Esophagus squamous epithelium (tissue), 5 donors: ENCODE data around the gene ALDH3B1. TPM values are rescaled to one million over a fixed set of nuclear protein-coding genes. Genes with fewer than 3 reads are reported as not detected.

ENCODE experiments used
- DNase-seq: peaks from one replicate; lab custom pipeline; 2025; lab: John Stamatoyannopoulos, UW
- H3K27ac ChIP-seq, 4 donors: fragments of 200-600 bp; sonication (generic); one replicate each; pipeline ENCODE4 v1.5.1; 2016 to 2019; ENCODE audit warnings: mild to moderate bottlenecking in 1 of 4
- H3K27me3 ChIP-seq, 4 donors: fragments of 200-600 bp; sonication (generic); 1 replicate in 3 of 4; 2 replicates in 1 of 4; pipeline versions ENCODE4 v1.5.1 to v1.6.0; 2017 to 2021; ENCODE audit warnings: antibody characterized with exemption in 1 of 4
- H3K36me3 ChIP-seq, 3 donors: fragments of 200-600 bp; sonication (generic); one replicate each; pipeline ENCODE4 v1.5.1; 2016 to 2019
- H3K4me1 ChIP-seq, 3 donors: fragments of 200-600 bp; sonication (generic); one replicate each; pipeline ENCODE4 v1.5.1; 2017 to 2019
- H3K4me3 ChIP-seq, 4 donors: fragments of 200-600 bp; sonication (generic); 1 replicate in 3 of 4; 2 replicates in 1 of 4; pipeline ENCODE4 v1.5.1; 2016 to 2019; ENCODE audit warnings: mild to moderate bottlenecking in 2 of 4, moderate library complexity in 1 of 4
- H3K9me3 ChIP-seq, 3 donors: fragments of 200-600 bp; sonication (generic); one replicate each; pipeline ENCODE4 v1.5.1; 2016 to 2019
- CTCF ChIP-seq, 6 experiments: fragments of 450-650 bp in 4 of 6; fragments of 200-600 bp in 2 of 6; sonication (generic) in 2 of 6; IDR thresholded peaks; one replicate each; pipeline ENCODE4 v1.5.1; 2016 to 2019; ENCODE audit warnings: antibody characterized with exemption in 6 of 6, mild to moderate bottlenecking in 4 of 6, moderate library complexity in 4 of 6
- POLR2A ChIP-seq, 4 donors: fragments of 450-650 bp; IDR thresholded peaks; one replicate each; pipeline ENCODE4 v1.6.1; 2017; ENCODE audit warnings: antibody characterized with exemption in 4 of 4, mild to moderate bottlenecking in 4 of 4, moderate library complexity in 3 of 4
- WGBS, 2 donors: methylation state at CpG; one replicate each; pipeline ENCODE4 v1.1.5; 2018; 5-methylcytosine and 5-hydroxymethylcytosine counted together
- intact Hi-C: fragments of 100-400 bp; cut with DNase I; formaldehyde crosslinking; loops from one replicate; pipeline ENCODE4 v1.15.0; 2022
- total RNA-seq, 4 donors: library from RNA; depleted of rRNA; stranded (reverse); fragments of >200 nt; gene quantifications; one replicate each; pipeline ENCODE4 v1.1.0, GENCODE V29; 2016
- donor health status: DM: yes; HTN: yes; CAD: no.

ALDH3B1 gene
- total RNA-seq, 4 donors from 2014 or later, result 1.6 to 15.7 (median 8.0) TPM

- Histone ChIP-seq H3K9me3 (no peaks in the 10 kb centered on the region), H3K27me3 (no peaks in the 10 kb centered on the region), H3K4me1 (peaks cover 21 to 40% (median 23%) of the 10 kb centered on the region in 3 donors), H3K27ac (peak within 1 kb of the TSS; percentile 88 to 95 (median 89)), H3K36me3 (peaks cover 4 to 39% (median 10%) of the 10 kb centered on the region in 3 donors), H3K4me3 (peak within 1 kb of the TSS; percentile 67 to 93 (median 88))
- WGBS, 2 donors, result 1% methylated on average over 25 of the region's 56 CpGs; no CpG with 5 or more reads in 1 of the 2 donors
- peak; percentile 92 for DNase-seq
- TF ChIP-seq CTCF (IDR thresholded peaks at IDR 0.05) (peak in 1 of 6 experiments; percentile 4), POLR2A (IDR thresholded peaks at IDR 0.05) (peak in 2 of 4 donors; percentile 26 to 65)
- intact Hi-C loops, result no loop called here
These were observed 20.4 kb downstream of the ALDH3B1 start, which contains the start of gene NDUFS8 for GRCh38 chr11:68030318-68031143. Gene NDUFS8, plus strand, starts transcription at chr11:68030681. Its CDS starts 1,471 bp downstream, at chr11:68032152.

GRCh38 chr11:68031144-68031464, 21.0 kb downstream of the ALDH3B1 start:
- H3K4me1 ChIP-seq, result peaks cover 21 to 44% (median 25%) of the 10 kb centered on the region in 3 donors
- intact Hi-C loops, result no loop called here
- TF ChIP-seq CTCF (IDR thresholded peaks at IDR 0.05) (no peak), POLR2A (IDR thresholded peaks at IDR 0.05) (no peak)
- 13 to 14% methylated on average over 8 to 9 of the region's 10 CpGs for WGBS, 2 donors
- DNase-seq, result no peak
- H3K36me3 ChIP-seq, result peaks cover 4 to 41% (median 10%) of the 10 kb centered on the region in 3 donors
- no peaks in the 10 kb centered on the region for H3K27me3 ChIP-seq
- peak overlapping the region; percentile 67 to 93 (median 88) for H3K4me3 ChIP-seq
- no peaks in the 10 kb centered on the region for H3K9me3 ChIP-seq
- peak overlapping the region; percentile 88 to 95 (median 89) for H3K27ac ChIP-seq

GRCh38 chr11:68032003-68032402, 21.9 kb downstream of the ALDH3B1 start:
- 61 to 81% methylated on average over 3 to 6 of the region's 9 CpGs for WGBS, 2 donors
- no peaks in the 10 kb centered on the region for H3K27me3 ChIP-seq
- peaks cover 28 to 53% (median 33%) of the 10 kb centered on the region in 3 donors for H3K4me1 ChIP-seq
- no peaks in the 10 kb centered on the region for H3K9me3 ChIP-seq
- H3K4me3 ChIP-seq, result peak overlapping the region in 1 of 4 donors; percentile 82
- H3K36me3 ChIP-seq, result peaks cover 4 to 49% (median 10%) of the 10 kb centered on the region in 3 donors
- intact Hi-C loops, result no loop called here
- TF ChIP-seq POLR2A (IDR thresholded peaks at IDR 0.05) (no peak), CTCF (IDR thresholded peaks at IDR 0.05) (no peak)
- H3K27ac ChIP-seq, result peak overlapping the region in 2 of 4 donors; percentile 89 to 95
- DNase-seq, result no peak

- Histone ChIP-seq H3K9me3 (no peaks in the 10 kb centered on the region), H3K4me3 (no peak overlapping the region), H3K27ac (peak overlapping the region in 2 of 4 donors; percentile 13 to 25), H3K27me3 (no peaks in the 10 kb centered on the region), H3K4me1 (peaks cover 40 to 65% (median 44%) of the 10 kb centered on the region in 3 donors), H3K36me3 (peaks cover 4 to 49% (median 10%) of the 10 kb centered on the region in 3 donors)
- no peak for DNase-seq
- TF ChIP-seq POLR2A (IDR thresholded peaks at IDR 0.05) (no peak), CTCF (IDR thresholded peaks at IDR 0.05) (no peak)
- intact Hi-C loops, result no loop called here
- 80% methylated on average over 1 of the region's 29 CpGs; no CpG with 5 or more reads in 1 of the 2 donors for WGBS, 2 donors
These were observed 23.0 kb downstream of the ALDH3B1 start for GRCh38 chr11:68032997-68033707.
